ENCODE measurements around the gene PTGER1. TPM values are rescaled to one million over a fixed set of nuclear protein-coding genes. Genes with fewer than 3 reads are reported as not detected.
A peak's percentile ranks its signal among the peaks of the same experiment; 100 is the strongest.

PTGER1 gene
- total and polyA plus RNA-seq, 2 donors (not counting 1 experiment from before 2014, with no cell fraction given): 2.3 to 9.7 TPM

DNA sequence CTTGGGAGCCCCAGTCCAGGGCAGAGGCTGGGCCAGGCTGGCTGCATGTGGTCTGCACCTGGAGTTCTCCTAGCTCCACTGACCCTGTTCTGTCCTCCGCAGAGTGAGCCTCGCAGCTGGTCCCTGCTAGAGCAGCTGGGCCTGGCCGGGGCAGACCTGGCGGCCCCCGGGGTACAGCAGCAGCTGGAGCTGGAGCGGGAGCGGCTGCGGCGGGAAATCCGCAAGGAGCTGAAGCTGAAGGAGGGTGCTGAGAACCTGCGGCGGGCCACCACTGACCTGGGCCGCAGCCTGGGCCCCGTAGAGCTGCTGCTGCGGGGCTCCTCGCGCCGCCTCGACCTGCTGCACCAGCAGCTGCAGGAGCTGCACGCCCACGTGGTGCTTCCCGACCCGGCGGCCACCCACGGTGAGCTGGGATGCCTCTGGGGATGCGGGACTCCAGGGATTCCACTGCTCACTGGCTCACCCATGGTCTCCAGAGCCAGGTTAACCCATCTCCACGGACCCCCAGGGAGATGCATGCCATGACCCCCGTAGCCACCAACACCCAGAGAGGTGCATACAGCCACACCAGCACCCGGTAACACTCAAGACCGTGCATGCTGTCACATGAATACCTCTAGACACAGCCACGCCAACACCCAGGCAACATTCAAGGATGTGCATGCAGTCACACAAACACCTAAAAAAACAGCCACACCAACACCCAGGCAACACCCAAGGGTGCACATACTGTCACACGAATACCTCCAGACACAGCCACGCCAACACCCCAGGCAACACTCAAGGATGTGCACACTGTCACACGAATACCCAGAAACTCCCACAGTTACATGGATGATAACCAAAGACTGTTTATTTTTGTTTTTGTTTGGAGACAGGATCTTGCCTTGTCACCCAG is 33.9 kb downstream of the PTGER1 start:
- no peaks in the 10 kb centered on the region for H3K4me1 ChIP-seq (ENCODE audit: control insufficient read depth, extremely low read depth, insufficient read depth, low read length)
- H3K36me3 ChIP-seq (ENCODE audit: control insufficient read depth, insufficient read depth, low read length): peaks cover 25% of the 10 kb centered on the region
- no peaks in the 10 kb centered on the region for H3K9me3 ChIP-seq (ENCODE audit: control insufficient read depth, insufficient read depth, low read depth, low read length)
- DNase-seq (ENCODE audit: low read depth in 2 of 2): no peak
- no peak overlapping the region for H3K4me3 ChIP-seq (replicated peaks in 1 of 4; ENCODE audit: control extremely low read depth in 1 of 4, insufficient read depth in 1 of 4, low read depth in 3 of 4, low read length in 4 of 4)
- H3K4me2 ChIP-seq (ENCODE audit: extremely low read depth, insufficient read depth, low read length): no peak overlapping the region
- H3K27ac ChIP-seq (ENCODE audit: insufficient read depth, low read length): no peak overlapping the region
- no peak overlapping the region for H3K9ac ChIP-seq (ENCODE audit: insufficient read depth, low read length)
- TF ChIP-seq, protein P1, sequence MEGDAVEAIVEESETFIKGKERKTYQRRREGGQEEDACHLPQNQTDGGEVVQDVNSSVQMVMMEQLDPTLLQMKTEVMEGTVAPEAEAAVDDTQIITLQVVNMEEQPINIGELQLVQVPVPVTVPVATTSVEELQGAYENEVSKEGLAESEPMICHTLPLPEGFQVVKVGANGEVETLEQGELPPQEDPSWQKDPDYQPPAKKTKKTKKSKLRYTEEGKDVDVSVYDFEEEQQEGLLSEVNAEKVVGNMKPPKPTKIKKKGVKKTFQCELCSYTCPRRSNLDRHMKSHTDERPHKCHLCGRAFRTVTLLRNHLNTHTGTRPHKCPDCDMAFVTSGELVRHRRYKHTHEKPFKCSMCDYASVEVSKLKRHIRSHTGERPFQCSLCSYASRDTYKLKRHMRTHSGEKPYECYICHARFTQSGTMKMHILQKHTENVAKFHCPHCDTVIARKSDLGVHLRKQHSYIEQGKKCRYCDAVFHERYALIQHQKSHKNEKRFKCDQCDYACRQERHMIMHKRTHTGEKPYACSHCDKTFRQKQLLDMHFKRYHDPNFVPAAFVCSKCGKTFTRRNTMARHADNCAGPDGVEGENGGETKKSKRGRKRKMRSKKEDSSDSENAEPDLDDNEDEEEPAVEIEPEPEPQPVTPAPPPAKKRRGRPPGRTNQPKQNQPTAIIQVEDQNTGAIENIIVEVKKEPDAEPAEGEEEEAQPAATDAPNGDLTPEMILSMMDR (conservative IDR thresholded peaks at IDR 0.05 in 1 of 2, IDR thresholded peaks at IDR 0.05 in 1 of 2; ENCODE audit: low read depth in 1 of 2, low read length in 2 of 2): no peak
- no peak for TF ChIP-seq EZH2 (IDR thresholded peaks at IDR 0.05; ENCODE audit: low read length, missing control alignments)
- H4K20me1 ChIP-seq (ENCODE audit: control insufficient read depth, extremely low read depth, insufficient read depth, low read length): no peaks in the 10 kb centered on the region
- H3K27me3 ChIP-seq (ENCODE audit: control insufficient read depth, insufficient read depth, low read length): no peaks in the 10 kb centered on the region
- H3K79me2 ChIP-seq (ENCODE audit: control insufficient read depth, insufficient read depth, low read length): peaks cover 19% of the 10 kb centered on the region
- H2AFZ ChIP-seq (ENCODE audit: low read length): no peak overlapping the region

DNA sequence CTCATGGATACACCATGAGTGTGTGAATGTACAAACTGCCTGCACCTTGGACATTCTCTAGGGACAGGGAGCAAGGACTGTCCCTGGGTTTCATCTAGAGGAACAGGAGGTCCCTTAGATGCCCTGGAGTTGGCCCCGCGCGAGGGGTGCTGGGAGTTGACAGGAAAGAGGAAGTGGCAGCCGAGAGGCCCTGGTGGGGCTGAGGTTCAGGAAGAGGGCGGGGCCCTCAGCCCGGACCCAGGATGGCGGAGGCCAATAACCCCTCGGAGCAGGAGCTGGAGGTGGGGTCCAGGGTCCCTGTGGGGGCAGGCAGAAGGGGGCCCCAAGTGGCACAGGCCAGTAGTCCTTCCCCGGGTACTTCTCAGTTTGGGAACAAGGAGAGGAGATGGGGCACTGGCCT is 35.1 kb downstream of the PTGER1 start:
- peak overlapping the region; percentile 30 for H3K9ac ChIP-seq (ENCODE audit: insufficient read depth, low read length)
- TF ChIP-seq, protein P1 (conservative IDR thresholded peaks at IDR 0.05 in 1 of 2, IDR thresholded peaks at IDR 0.05 in 1 of 2; ENCODE audit: low read depth in 1 of 2, low read length in 2 of 2): no peak
- no peak overlapping the region for H3K4me2 ChIP-seq (ENCODE audit: extremely low read depth, insufficient read depth, low read length)
- H3K4me1 ChIP-seq (ENCODE audit: control insufficient read depth, extremely low read depth, insufficient read depth, low read length): peaks cover 2% of the 10 kb centered on the region
- peaks cover 20% of the 10 kb centered on the region for H3K79me2 ChIP-seq (ENCODE audit: control insufficient read depth, insufficient read depth, low read length)
- H3K4me3 ChIP-seq (replicated peaks in 1 of 4; ENCODE audit: control extremely low read depth in 1 of 4, insufficient read depth in 1 of 4, low read depth in 3 of 4, low read length in 4 of 4): no peak overlapping the region
- H4K20me1 ChIP-seq (ENCODE audit: control insufficient read depth, extremely low read depth, insufficient read depth, low read length): no peaks in the 10 kb centered on the region
- H3K36me3 ChIP-seq (ENCODE audit: control insufficient read depth, insufficient read depth, low read length): peaks cover 23% of the 10 kb centered on the region
- H3K27ac ChIP-seq (ENCODE audit: insufficient read depth, low read length): no peak overlapping the region
- no peaks in the 10 kb centered on the region for H3K27me3 ChIP-seq (ENCODE audit: control insufficient read depth, insufficient read depth, low read length)
- no peaks in the 10 kb centered on the region for H3K9me3 ChIP-seq (ENCODE audit: control insufficient read depth, insufficient read depth, low read depth, low read length)
- DNase-seq (ENCODE audit: low read depth in 2 of 2): no peak
- H2AFZ ChIP-seq (ENCODE audit: low read length): no peak overlapping the region

DNA sequence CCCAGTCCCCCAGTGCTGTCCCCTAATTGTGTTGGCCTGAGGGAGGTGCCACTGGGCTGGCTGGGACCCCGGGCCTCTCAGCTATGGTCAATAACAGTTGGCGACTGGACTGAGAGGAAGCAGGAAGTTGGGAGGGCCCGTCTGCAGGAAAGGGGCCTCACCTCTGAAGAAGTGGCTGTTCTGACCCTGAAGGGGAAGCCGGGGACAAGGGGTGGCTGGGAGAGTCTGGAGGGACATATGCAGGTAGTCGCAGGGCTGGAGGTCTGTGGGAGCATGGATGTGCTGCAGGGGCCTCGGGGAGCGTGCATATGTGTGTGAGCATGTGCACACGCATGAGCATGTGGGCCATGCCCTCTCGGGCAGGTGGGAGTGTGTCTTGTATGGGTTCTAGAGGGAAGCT is 36.1 kb downstream of the PTGER1 start:
- H3K4me1 ChIP-seq (ENCODE audit: control insufficient read depth, extremely low read depth, insufficient read depth, low read length): peaks cover 11% of the 10 kb centered on the region
- peaks cover 30% of the 10 kb centered on the region for H3K79me2 ChIP-seq (ENCODE audit: control insufficient read depth, insufficient read depth, low read length)
- no peak overlapping the region for H3K4me2 ChIP-seq (ENCODE audit: extremely low read depth, insufficient read depth, low read length)
- no peak overlapping the region for H3K4me3 ChIP-seq (replicated peaks in 1 of 4; ENCODE audit: control extremely low read depth in 1 of 4, insufficient read depth in 1 of 4, low read depth in 3 of 4, low read length in 4 of 4)
- H3K36me3 ChIP-seq (ENCODE audit: control insufficient read depth, insufficient read depth, low read length): peaks cover 18% of the 10 kb centered on the region
- TF ChIP-seq, protein P1 (conservative IDR thresholded peaks at IDR 0.05 in 1 of 2, IDR thresholded peaks at IDR 0.05 in 1 of 2; ENCODE audit: low read depth in 1 of 2, low read length in 2 of 2): no peak
- TF ChIP-seq EZH2 (IDR thresholded peaks at IDR 0.05; ENCODE audit: low read length, missing control alignments): no peak
- H4K20me1 ChIP-seq (ENCODE audit: control insufficient read depth, extremely low read depth, insufficient read depth, low read length): no peaks in the 10 kb centered on the region
- H3K9ac ChIP-seq (ENCODE audit: insufficient read depth, low read length): no peak overlapping the region
- H3K9me3 ChIP-seq (ENCODE audit: control insufficient read depth, insufficient read depth, low read depth, low read length): no peaks in the 10 kb centered on the region
- H3K27ac ChIP-seq (ENCODE audit: insufficient read depth, low read length): no peak overlapping the region
- DNase-seq (ENCODE audit: low read depth in 2 of 2): no peak
- no peaks in the 10 kb centered on the region for H3K27me3 ChIP-seq (ENCODE audit: control insufficient read depth, insufficient read depth, low read length)
- no peak overlapping the region for H2AFZ ChIP-seq (ENCODE audit: low read length)
